Esophagus muscularis mucosa (tissue), 3 donors: ENCODE data around the gene ANKS1B.

Source experiments
- EP300 ChIP-seq: sonication (generic); formaldehyde crosslinking; IDR thresholded peaks from one replicate; pipeline ENCODE4 v1.6.1; 2017; ENCODE audit warnings: antibody characterized with exemption
- TF ChIP-seq, protein P1 (sequence below), 3 experiments: fragments of 200-600 bp in 2 of 3; fragments of 450-650 bp in 1 of 3; sonication (generic) in 2 of 3; IDR thresholded peaks; one replicate each; pipeline ENCODE4 v1.5.1; 2017 to 2019; ENCODE audit warnings: antibody characterized with exemption in 3 of 3, mild to moderate bottlenecking in 2 of 3, moderate library complexity in 1 of 3

- TF ChIP-seq, protein P1, sequence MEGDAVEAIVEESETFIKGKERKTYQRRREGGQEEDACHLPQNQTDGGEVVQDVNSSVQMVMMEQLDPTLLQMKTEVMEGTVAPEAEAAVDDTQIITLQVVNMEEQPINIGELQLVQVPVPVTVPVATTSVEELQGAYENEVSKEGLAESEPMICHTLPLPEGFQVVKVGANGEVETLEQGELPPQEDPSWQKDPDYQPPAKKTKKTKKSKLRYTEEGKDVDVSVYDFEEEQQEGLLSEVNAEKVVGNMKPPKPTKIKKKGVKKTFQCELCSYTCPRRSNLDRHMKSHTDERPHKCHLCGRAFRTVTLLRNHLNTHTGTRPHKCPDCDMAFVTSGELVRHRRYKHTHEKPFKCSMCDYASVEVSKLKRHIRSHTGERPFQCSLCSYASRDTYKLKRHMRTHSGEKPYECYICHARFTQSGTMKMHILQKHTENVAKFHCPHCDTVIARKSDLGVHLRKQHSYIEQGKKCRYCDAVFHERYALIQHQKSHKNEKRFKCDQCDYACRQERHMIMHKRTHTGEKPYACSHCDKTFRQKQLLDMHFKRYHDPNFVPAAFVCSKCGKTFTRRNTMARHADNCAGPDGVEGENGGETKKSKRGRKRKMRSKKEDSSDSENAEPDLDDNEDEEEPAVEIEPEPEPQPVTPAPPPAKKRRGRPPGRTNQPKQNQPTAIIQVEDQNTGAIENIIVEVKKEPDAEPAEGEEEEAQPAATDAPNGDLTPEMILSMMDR (IDR thresholded peaks at IDR 0.05), result no peak
- TF ChIP-seq EP300, result no peak
Observed at GRCh38 chr12:98752726-98753125, 1232.0 kb downstream of the ANKS1B start.
